H9 (cell line): Measurements from ENCODE around the gene IFI44L. TPM values are rescaled to one million over a fixed set of nuclear protein-coding genes. Genes with fewer than 3 reads are reported as not detected.

Experiments used
- DNase-seq: peaks from one replicate; pipeline ENCODE4 v3.0.0-alpha.2; 2017
- H2AFZ ChIP-seq: one replicate; pipeline ENCODE4 v1.6.1; 2013; ENCODE audit warnings: mild to moderate bottlenecking, low read length, control low read depth, moderate library complexity
- H2AK5ac ChIP-seq: 2 replicates; pipeline ENCODE4 v1.6.1; 2013; ENCODE audit warnings: low read length, control low read depth, mixed read lengths; ENCODE audit not compliant: insufficient read length
- H2BK120ac ChIP-seq: one replicate; pipeline ENCODE4 v1.6.1; 2013; ENCODE audit warnings: low read depth, mild to moderate bottlenecking, low read length, control low read depth, inconsistent platforms; ENCODE audit not compliant: poor library complexity, severe bottlenecking
- H2BK12ac ChIP-seq: 2 replicates; pipeline ENCODE4 v1.6.1; 2013; ENCODE audit warnings: low read length, control low read depth, mixed read lengths, low read depth; ENCODE audit not compliant: insufficient read length
- H2BK15ac ChIP-seq: 2 replicates; pipeline ENCODE4 v1.6.1; 2013; ENCODE audit warnings: low read depth, low read length, control low read depth
- H2BK20ac ChIP-seq: one replicate; pipeline ENCODE4 v1.6.1; 2013; ENCODE audit warnings: low read depth, mild to moderate bottlenecking, low read length, control low read depth, inconsistent platforms; ENCODE audit not compliant: poor library complexity, severe bottlenecking
- H2BK5ac ChIP-seq: 2 replicates; pipeline ENCODE4 v1.6.1; 2013; ENCODE audit warnings: low read length, control low read depth, mixed read lengths; ENCODE audit not compliant: insufficient read length
- H3K14ac ChIP-seq: 2 replicates; pipeline ENCODE4 v1.6.1; 2013; ENCODE audit warnings: low read length, control low read depth; ENCODE audit not compliant: insufficient read depth
- H3K18ac ChIP-seq: 2 replicates; pipeline ENCODE4 v1.6.1; 2013; ENCODE audit warnings: low read depth, mild to moderate bottlenecking, mixed read lengths, low read length, control low read depth; ENCODE audit not compliant: insufficient read length
- H3K23ac ChIP-seq: 2 replicates; pipeline ENCODE4 v1.6.1; 2013; ENCODE audit warnings: low read length, control low read depth, mixed read lengths, low read depth; ENCODE audit not compliant: insufficient read length
- H3K23me2 ChIP-seq: 2 replicates; pipeline ENCODE4 v1.6.1; 2013; ENCODE audit warnings: low read depth, mild to moderate bottlenecking, mixed read lengths, low read length, control low read depth; ENCODE audit not compliant: insufficient read length, poor library complexity, severe bottlenecking
- H3K27ac ChIP-seq: 2 replicates; pipeline ENCODE4 v1.5.1; 2013; ENCODE audit warnings: low read length, control low read depth, mixed read lengths, low read depth; ENCODE audit not compliant: insufficient read length
- H3K27me3 ChIP-seq: 2 replicates; pipeline ENCODE4 v1.6.1; 2013; ENCODE audit warnings: low read length, control low read depth, inconsistent platforms; ENCODE audit not compliant: insufficient read depth
- H3K4ac ChIP-seq: 2 replicates; pipeline ENCODE4 v1.6.1; 2013; ENCODE audit warnings: low read depth, mild to moderate bottlenecking, control low read depth, inconsistent platforms, low read length, moderate library complexity
- H3K4me1 ChIP-seq: 2 replicates; pipeline ENCODE4 v1.6.1; 2013; ENCODE audit warnings: low read length, control low read depth, inconsistent platforms; ENCODE audit not compliant: insufficient read depth
- H3K4me2 ChIP-seq: 2 replicates; pipeline ENCODE4 v1.6.1; 2013; ENCODE audit warnings: low read length, control low read depth, mixed read lengths; ENCODE audit not compliant: insufficient read length, insufficient read depth
- H3K56ac ChIP-seq: 2 replicates; pipeline ENCODE4 v1.6.1; 2013; ENCODE audit warnings: low read depth, mild to moderate bottlenecking, mixed read lengths, low read length, control low read depth; ENCODE audit not compliant: insufficient read length
- H3K79me1 ChIP-seq: 2 replicates; pipeline ENCODE4 v1.6.1; 2013; ENCODE audit warnings: low read depth, mild to moderate bottlenecking, moderate library complexity, low read length, control low read depth, inconsistent platforms; ENCODE audit not compliant: insufficient read depth, poor library complexity, severe bottlenecking
- H3K79me2 ChIP-seq: 2 replicates; pipeline ENCODE4 v1.6.1; 2013; ENCODE audit warnings: low read length, control low read depth, inconsistent platforms; ENCODE audit not compliant: insufficient read depth
- H3K9ac ChIP-seq: 2 replicates; pipeline ENCODE4 v1.6.1; 2013; ENCODE audit warnings: low read length, control low read depth, mixed read lengths; ENCODE audit not compliant: insufficient read length; ENCODE audit errors: extremely low read depth
- H3K9me3 ChIP-seq: one replicate; pipeline ENCODE4 v1.6.1; 2013; ENCODE audit warnings: low read depth, low read length, inconsistent platforms; ENCODE audit not compliant: control insufficient read depth
- H3T11ph ChIP-seq: one replicate; pipeline ENCODE4 v1.6.1; 2013; ENCODE audit warnings: mild to moderate bottlenecking, low read length, control low read depth, inconsistent platforms
- H4K20me1 ChIP-seq: one replicate; pipeline ENCODE4 v1.6.1; 2013; ENCODE audit not compliant: control insufficient read depth, insufficient read length, insufficient read depth
- H4K5ac ChIP-seq: 2 replicates; pipeline ENCODE4 v1.6.1; 2013; ENCODE audit warnings: low read depth, mild to moderate bottlenecking, mixed read lengths, low read length, control low read depth; ENCODE audit not compliant: insufficient read length
- H4K8ac ChIP-seq: replicated peaks from 2 replicates; pipeline ENCODE4 v1.6.1; 2013; ENCODE audit warnings: low read length, control low read depth, mixed read lengths, low read depth; ENCODE audit not compliant: insufficient read length
- H4K91ac ChIP-seq: 2 replicates; pipeline ENCODE4 v1.6.1; 2013; ENCODE audit warnings: low read depth, mild to moderate bottlenecking, moderate library complexity, mixed read lengths, low read length, control low read depth; ENCODE audit not compliant: insufficient read length
- H3K27ac Mint-ChIP-seq, 3 experiments: 2 replicates in 2 of 3; 3 replicates in 1 of 3; pipeline ENCODE4 v1.8.0; 2020 to 2021; ENCODE audit warnings: mixed read lengths in 3 of 3, mild to moderate bottlenecking in 1 of 3, moderate library complexity in 1 of 3
- H3K27me3 Mint-ChIP-seq: 2 replicates; pipeline ENCODE4 v1.8.0; 2021; ENCODE audit warnings: low read depth, mild to moderate bottlenecking, moderate library complexity, mixed read lengths
- H3K36me3 Mint-ChIP-seq, 3 experiments: 2 replicates in 2 of 3; 3 replicates in 1 of 3; pipeline ENCODE4 v1.8.0; 2020 to 2021; ENCODE audit warnings: low read depth in 3 of 3, mixed read lengths in 3 of 3; ENCODE audit not compliant: insufficient read depth in 1 of 3
- H3K4me1 Mint-ChIP-seq, 2 experiments: 2 replicates each; pipeline ENCODE4 v1.8.0; 2020; ENCODE audit warnings: mixed read lengths in 2 of 2
- H3K4me3 Mint-ChIP-seq, 2 experiments: 2 replicates in 1 of 2; 3 replicates in 1 of 2; pipeline ENCODE4 v1.8.0; 2020 to 2021; ENCODE audit warnings: mild to moderate bottlenecking in 2 of 2, mixed read lengths in 2 of 2, moderate library complexity in 1 of 2
- H3K9me3 Mint-ChIP-seq, 2 experiments: 2 replicates in 1 of 2; 3 replicates in 1 of 2; pipeline ENCODE4 v1.8.0; 2020; ENCODE audit warnings: mild to moderate bottlenecking in 2 of 2, mixed read lengths in 2 of 2, moderate library complexity in 1 of 2
- CTCF ChIP-seq: fragments of 200-600 bp; sonication (generic); conservative IDR thresholded peaks from 3 replicates; pipeline ENCODE4 v1.8.0; 2021; ENCODE audit warnings: antibody characterized with exemption, mild to moderate bottlenecking
- whole genome bisulfite sequencing: extraction: QIAGEN DNeasy Blood & Tissue Kit; methylation state at CpG from one replicate; pipeline ENCODE4 v1.1.7; 2013; ENCODE audit warnings: missing lambda C conversion rate, low lambda C conversion rate, mixed read lengths; ENCODE audit not compliant: insufficient read length; ENCODE audit errors: extremely low coverage; 5-methylcytosine and 5-hydroxymethylcytosine counted together
- total RNA-seq: library from RNA; stranded (reverse); gene quantifications from 2 replicates; pipeline ENCODE4 v1.2.1, GENCODE V29; 2021

IFI44L gene
- total RNA-seq, 1 experiment from 2014 or later: not detected

GRCh38 chr1:78652019-78652560 is 31.8 kb downstream of the IFI44L start:
- H3K56ac ChIP-seq: no peak overlapping the region
- no peak overlapping the region for H3K9ac ChIP-seq
- Mint-ChIP-seq H3K27ac (no peak overlapping the region), H3K9me3 (peaks cover 7 to 10% of the 10 kb centered on the region in 2 experiments), H3K36me3 (peaks cover 0 to 4% (median 2%) of the 10 kb centered on the region in 3 experiments; a peak in 2 of 7 replicates), H3K4me1 (peaks cover 2 to 3% of the 10 kb centered on the region in 2 experiments; a peak in 1 of 4 replicates), H3K27me3 (peaks cover 39% of the 10 kb centered on the region), H3K4me3 (no peak overlapping the region)
- no peak overlapping the region for H2BK5ac ChIP-seq
- WGBS: no CpG with 5 or more reads among the region's 17 CpGs
- H2AFZ ChIP-seq: no peak overlapping the region
- no peak overlapping the region for H3K4ac ChIP-seq
- H4K5ac ChIP-seq: no peak overlapping the region
- no peak for DNase-seq
- H3K23me2 ChIP-seq: no peaks in the 10 kb centered on the region
- no peaks in the 10 kb centered on the region for H3K79me2 ChIP-seq
- H3K23ac ChIP-seq: no peak overlapping the region
- no peak overlapping the region for H3K18ac ChIP-seq
- H2BK120ac ChIP-seq: no peak overlapping the region
- no peak overlapping the region for H2BK15ac ChIP-seq
- TF ChIP-seq CTCF: no peak
- no peak overlapping the region for H3K4me2 ChIP-seq
- no peak overlapping the region for H3K14ac ChIP-seq
- H3T11ph ChIP-seq: no peak overlapping the region
- H2BK12ac ChIP-seq: no peak overlapping the region
- no peaks in the 10 kb centered on the region for H3K4me1 ChIP-seq
- no peaks in the 10 kb centered on the region for H3K79me1 ChIP-seq
- no peak overlapping the region for H4K8ac ChIP-seq
- H2BK20ac ChIP-seq: no peak overlapping the region
- H3K27me3 ChIP-seq: no peaks in the 10 kb centered on the region; the same call in 1 of the 2 replicates
- H3K27ac ChIP-seq: no peak overlapping the region
- no peaks in the 10 kb centered on the region for H4K20me1 ChIP-seq
- H4K91ac ChIP-seq: no peak overlapping the region
- no peak overlapping the region for H2AK5ac ChIP-seq
- H3K9me3 ChIP-seq: peaks cover 4% of the 10 kb centered on the region
